GM21526 (cell line): ENCODE results near the gene MAP3K4.
A peak's percentile ranks its signal among the peaks of the same experiment; 100 is the strongest.

ENCODE experiments used
- ATAC-seq: cut with Tn5 transposase; IDR thresholded peaks from one replicate; pipeline ENCODE4 v1.9.1; 2021; ENCODE audit warnings: moderate library complexity; ENCODE audit not compliant: unreplicated experiment, low FRiP score

Gene MAP3K4

DNA sequence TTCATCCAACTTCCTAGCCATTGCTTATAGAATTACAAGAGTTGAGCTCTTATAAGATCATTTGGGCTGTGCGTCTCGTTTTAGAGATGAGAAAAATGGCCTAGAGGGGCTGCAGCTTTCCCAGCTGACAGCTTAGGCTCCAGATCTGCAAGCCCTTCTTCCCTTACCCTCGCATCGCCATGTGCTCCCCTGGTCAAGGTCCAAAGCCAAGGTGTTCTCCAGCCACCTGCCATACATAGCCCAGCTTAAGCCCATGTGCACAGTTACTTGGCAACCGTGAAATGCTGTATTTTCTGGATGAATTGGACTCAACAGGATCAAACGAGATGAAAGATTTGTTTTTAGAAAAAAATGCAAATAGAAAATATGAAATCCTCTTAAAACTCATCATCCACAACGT is 7.9 kb downstream of the MAP3K4 start:
- no peak for ATAC-seq

DNA sequence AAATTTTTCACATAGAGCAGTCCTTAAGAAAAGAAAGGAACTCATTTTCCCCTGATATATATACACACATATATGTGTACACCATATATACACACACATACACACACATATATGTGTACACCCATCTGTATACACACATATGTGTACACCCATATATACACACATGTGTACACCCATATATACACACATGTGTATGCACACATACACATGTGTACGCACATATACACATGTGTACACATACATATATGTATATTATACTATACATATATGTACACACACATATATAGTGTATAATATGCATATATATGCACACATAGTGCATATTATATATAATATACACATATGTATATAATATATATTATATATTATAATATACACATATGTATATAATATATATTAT is 9.1 kb downstream of the MAP3K4 start:
- ATAC-seq, result no peak

DNA sequence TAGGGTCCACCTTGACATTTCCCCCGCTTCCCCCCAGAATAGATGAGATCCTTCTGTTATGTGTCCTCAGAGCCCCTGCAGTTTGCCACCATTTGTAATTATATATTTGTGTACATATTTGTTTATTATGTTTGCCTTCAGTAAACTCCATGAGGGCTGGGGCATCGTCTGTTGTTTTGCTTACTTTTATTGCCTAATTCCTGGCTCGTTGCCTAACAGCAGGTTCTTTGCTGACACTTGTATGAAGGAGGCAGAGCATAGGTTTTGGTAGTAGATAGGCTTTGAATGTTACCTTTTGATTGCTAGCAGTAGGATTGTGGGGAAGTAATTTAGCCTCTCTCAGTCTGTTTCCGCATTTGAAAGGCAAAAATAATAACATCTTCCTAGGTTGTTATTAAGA is 9.9 kb downstream of the MAP3K4 start:
- no peak for ATAC-seq

DNA sequence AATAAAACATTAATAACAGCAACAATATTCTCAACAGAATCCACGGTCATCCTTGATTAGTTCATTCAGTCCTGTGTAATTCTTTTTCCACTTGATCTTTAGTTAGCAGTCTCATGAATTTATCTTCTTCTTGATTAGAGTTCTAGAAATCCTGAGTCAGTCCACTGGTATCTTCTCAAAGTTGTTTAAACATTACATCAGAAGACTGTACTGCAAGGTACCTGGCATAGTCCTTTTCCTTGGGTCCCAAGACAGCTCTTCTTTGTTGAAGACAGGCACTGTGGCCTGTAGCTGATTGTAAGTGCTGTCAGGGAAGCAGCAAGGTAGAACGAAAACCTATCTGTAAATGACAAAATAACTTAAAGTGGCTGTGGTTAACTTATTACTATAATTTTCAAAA is 11.8 kb downstream of the MAP3K4 start:
- no peak for ATAC-seq

DNA sequence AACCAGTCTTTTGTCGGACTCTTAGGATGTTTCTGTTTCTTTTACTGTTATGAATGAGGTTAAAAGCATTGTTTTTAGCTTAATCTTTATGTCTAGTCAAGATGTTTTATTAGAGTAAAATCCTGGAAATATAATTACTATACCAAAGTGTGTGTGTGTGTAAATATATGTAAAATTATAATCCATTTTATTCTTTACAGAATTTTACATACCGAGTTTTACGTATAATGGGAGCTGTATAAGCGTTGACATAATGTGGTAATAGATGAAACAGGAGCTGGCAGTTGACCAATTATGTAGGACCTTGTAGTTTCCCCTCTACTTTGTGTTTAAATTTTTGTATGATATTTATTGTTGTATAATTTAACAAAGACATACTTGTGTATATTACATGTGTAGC is 16.7 kb downstream of the MAP3K4 start:
- ATAC-seq, result no peak

DNA sequence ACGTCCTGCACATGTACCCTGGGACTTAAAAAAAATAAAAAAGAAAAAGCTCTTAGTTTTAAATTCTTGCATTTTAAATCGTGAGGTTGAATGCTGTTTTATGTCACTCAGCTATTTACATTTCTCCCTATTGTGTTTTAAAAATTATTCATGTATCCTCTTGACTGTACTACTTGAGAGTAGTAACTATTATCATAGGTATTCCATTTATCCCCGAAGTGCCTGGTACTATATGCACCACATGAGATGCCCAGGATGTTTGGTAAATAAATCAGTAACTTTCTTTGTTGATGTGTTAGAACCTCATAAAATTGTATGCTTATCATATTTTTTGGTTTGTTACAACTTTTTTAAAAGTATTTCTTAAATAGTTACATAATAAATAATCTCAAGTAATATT is 18.4 kb downstream of the MAP3K4 start:
- no peak for ATAC-seq

DNA sequence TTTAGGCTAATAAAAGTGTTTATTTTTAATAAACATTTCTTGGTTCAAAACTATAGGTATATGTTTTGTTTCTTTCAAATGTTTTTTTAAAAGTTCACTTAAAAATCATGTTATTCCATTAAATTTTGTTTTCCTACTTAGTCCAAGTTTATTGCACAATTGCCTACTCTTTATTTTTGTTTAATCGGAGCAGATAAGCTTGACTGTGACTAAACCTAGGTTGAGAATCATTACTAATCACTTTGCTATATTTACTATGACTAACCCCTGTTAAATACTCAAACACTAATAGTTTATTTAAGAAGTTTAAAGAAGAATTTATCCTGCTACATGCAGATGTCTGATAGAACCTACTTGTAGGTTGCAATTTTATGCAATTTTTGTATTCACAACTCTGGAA is 18.8 kb downstream of the MAP3K4 start:
- ATAC-seq, result no peak

DNA sequence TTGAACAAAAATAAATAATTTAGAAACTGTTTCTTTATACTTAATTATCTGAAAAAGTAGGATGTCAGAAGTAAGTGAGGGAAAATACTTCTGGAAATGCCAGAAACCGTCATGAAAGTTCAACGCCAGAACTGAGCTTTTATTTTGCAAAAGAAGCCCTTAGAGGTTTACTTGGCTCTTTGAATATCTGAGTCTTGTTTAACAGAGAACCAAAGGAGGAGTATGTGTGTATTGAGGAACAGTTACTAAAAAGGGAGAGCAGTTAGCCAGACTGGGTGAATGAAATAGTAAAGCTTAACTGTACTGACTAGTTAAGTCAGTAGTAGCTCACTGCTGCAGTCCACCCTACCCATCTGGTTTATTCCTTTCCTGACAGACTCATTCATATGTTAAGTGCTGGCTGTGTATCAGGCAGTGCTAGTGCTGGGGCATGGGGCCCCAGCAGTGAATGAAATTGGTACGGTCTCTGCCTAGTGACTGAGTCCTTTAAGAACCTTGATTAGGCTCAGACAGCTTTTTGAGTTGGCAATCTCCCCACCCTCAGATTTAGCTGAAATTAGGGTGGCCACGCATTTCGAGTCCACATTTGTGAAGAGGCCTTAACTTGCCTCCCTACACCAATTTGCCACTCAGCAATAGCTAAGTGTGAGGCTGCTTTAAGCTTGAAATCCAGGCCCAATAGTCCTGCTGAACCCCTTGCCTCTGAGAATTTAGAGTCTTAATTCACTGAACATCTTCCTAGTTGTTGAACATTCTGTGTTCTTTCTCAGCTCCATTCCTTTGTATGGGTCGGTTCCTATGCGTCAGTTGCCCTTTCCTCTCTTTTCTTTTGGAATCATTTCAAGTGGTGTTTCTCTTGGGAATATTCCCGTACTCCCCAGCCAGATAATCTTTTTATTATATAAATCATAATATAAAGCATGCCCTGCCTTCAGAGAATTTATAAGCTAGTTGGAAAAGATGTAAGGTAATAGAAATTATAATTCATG is 20.2 kb downstream of the MAP3K4 start:
- no peak for ATAC-seq

DNA sequence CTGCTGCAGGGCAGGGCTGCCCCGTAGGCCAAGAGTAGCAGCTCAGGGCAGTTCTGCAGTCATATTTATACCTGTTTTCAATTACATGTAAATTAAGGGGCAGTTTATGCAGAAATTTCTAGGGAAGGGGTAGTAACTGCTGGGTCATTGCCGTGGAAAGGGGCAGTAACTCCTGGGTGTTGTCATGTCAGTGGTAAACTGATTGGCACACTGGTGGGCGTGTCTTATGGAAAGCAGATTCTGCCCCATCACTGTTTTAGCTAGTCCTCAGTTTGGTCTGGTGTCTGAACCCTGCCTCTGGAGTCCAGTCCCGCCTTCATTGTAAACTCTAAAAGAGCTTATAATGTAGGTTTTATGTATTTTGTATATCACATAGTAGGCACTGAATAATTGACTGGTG is 22.1 kb downstream of the MAP3K4 start:
- ATAC-seq, result no peak

DNA sequence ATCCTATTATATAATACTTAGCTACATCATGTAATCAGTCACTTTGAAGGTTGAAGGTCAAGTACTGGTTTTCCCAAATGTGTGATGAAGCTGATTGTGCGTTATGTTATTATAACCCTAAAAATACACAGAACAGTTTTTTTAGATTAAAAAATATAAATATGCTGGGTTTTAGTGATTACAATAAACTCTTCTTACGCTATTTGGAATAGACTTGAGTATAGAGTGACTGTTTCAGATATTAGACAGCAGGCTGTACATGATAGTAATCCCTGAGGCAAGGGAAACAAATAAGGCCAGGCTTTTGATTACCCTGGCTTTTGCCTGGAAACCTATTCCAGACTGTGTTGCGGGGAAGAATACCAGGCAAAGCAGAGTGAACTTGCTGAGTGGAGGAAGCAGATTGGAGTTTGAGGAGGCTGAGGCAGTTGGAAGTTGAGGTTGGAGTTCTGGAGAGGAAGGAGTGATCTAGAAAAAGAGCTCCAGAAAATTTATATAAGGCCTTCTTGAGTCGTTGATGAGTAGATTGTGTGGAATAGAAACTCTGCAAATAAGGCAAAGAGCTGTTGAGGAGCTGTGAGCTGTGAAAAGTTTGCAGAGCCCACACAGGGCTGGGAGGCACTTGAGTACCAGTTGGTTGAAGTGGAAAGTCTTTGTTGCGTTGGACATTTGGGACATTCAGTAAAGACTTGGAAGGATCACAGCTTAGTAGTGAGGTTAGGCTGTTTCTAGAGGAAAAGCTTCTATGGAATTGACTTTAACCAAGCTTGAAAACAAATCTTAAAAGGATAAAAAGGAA is 26.4 kb downstream of the MAP3K4 start:
- no peak for ATAC-seq

DNA sequence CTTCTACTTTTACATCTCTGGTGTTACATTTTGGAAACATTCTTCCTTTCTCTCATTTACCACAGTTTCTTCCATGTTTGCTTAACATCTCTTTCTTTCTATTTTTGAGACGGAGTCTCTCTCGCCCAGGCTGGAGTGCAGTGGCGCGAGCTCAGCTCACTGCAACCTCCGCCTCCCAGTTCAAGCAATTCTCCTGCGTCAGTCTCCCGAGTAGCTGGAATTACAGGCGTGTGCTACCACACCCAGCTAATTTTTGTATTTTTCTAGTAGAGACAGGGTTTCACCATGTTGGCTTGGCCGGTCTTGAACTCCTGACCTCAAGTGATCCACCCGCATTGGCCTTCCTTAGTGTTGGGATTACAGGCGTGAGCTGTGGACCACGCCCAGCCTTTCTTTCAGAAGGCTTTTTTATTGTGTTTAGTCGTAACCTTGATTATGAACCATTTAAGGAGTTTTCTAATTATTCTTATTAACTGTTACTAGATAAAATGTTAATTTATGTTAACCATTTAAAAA is 27.8 kb downstream of the MAP3K4 start:
- ATAC-seq, result no peak

DNA sequence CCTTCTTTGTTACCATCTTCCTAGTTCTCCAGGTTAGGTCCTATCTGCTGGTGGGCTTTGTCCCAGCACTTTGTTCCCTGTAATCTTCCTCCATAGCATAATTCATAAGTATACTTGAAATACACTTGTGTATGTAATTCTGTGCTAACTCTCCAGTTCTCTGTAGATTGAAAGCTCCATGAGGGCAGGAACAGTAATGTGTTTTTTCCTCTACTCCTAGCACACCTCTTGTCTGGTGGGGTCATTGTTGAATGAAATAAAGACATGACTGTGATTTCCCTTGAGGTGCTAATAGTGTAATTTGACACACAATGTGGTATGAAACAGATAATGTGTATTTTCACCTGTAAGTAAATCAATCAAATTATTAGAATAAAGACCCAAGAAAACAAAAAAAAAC is 30.0 kb downstream of the MAP3K4 start:
- ATAC-seq, result no peak

DNA sequence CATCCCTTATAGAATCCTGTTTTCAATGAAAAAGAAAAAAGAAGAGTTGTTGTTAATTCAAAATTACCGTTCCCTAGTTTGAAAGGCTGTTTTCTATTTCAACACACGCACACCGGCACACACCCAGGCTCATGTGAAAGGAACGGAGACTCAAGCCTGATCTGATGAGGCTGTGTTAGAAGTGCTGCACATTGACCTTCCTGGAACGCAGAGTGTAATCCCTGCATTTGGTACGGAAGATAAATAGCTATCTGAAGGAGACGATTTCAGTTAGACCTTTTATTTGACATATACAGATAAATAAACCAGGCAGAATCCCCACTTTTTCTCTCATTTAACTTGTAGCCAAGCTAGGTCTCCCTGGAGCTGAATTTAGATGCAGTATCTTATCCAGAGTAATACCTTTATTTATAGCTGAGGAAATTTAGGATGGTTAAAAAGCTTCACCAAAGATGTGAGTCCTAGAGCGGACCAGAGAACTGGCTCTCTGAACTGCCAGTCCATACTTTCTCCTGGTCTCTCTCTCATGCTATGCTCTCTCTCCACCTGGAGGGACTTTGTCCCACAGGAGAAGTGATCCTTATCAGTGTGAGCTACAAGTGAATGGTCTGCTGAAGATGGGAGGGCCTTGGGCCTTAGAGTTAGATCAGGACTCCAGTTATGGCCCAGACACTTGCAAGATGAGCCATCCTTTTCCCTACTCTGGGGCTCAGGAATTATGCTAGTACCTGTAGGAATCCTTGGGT is 30.6 kb downstream of the MAP3K4 start:
- ATAC-seq, result no peak

DNA sequence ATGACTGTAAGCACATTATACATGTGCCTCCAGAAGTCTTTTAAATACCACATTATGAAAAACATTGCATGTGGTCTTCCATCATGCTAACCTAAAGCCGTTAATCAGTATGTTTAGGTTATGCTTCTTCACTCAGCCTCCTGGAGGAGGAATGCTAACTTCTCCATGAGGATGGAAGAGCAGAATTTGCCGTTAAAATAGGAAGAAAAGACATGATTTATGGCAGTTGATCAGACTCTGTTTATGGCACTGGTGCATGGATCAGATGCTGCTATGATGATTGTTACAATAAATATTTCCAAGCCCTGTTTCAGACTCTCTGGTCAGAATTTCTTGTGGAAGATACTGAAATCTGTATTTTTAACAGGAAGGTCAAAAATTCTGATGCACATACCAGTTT is 31.7 kb downstream of the MAP3K4 start:
- ATAC-seq, result no peak

DNA sequence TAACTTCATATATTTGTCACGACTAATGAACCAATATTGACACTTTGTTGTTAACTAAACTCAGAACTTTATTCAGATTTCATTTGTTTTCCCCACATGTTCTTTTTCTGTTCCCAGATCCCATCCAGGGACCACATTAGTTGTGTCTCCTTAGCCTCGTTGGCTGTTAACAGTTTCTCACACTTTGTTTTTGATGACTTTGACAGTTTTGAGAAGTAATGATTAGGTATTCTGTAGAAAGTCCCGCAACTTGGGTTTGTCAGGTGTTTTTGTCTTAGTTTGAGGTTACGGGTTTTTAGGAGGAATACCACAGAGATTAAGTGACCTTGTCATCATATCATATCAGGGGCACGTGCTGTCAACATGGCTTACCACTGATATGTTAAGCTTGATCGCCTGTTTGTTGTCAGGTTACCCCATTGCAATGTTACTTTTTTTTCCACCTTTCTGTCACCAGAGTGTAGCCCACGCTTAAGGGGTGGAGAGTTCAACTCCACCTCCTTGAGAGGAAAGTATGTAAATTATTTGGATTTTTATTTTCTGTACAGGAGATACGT is 32.9 kb downstream of the MAP3K4 start:
- no peak for ATAC-seq

DNA sequence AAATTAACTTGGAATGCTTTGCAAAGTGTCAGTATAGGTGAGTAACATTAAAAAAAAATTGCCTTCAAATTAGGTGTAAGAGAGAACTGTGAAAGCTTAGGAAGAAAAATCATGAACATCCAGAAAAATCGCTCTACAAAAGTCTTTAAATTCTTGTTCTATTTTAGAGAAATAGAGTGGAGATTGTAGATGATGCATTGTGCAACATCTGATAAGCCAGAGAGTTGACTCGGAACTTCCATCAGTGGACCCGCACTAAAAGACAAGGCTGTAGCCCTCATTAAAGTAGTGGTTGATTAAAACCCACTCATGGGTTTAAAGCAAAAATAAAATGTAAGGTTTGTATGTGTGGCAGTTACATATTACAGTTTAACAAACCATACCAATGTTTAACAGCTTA is 35.8 kb downstream of the MAP3K4 start:
- ATAC-seq, result no peak

DNA sequence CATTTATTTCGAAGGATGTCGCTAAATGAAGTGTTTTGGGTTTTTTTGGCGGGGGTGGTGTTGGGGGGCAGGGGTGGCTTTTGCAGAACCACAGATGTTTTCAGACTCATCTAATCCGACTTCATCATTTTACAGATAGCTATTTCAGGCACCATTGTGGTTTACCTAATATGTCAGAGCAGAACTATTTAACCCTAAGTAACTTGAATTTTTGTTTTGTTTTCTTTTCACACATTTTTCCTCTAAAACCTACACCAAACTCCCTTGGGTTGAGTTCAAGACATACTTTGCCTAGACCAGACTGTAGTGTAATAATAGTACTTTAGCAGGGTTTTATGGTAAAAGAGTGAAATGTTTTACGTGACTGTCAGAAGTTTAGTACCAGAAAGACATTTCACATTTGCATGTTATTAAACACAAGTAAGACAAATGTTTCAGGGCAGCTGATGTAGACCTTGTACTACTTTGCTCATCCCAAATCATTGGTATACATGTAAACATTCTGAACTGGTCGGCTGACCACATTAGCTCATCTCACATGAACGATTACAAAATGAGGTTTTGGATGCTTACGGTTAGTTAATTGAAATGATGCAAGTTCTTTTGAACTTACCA is 37.7 kb downstream of the MAP3K4 start:
- ATAC-seq, result peak; percentile 86

DNA sequence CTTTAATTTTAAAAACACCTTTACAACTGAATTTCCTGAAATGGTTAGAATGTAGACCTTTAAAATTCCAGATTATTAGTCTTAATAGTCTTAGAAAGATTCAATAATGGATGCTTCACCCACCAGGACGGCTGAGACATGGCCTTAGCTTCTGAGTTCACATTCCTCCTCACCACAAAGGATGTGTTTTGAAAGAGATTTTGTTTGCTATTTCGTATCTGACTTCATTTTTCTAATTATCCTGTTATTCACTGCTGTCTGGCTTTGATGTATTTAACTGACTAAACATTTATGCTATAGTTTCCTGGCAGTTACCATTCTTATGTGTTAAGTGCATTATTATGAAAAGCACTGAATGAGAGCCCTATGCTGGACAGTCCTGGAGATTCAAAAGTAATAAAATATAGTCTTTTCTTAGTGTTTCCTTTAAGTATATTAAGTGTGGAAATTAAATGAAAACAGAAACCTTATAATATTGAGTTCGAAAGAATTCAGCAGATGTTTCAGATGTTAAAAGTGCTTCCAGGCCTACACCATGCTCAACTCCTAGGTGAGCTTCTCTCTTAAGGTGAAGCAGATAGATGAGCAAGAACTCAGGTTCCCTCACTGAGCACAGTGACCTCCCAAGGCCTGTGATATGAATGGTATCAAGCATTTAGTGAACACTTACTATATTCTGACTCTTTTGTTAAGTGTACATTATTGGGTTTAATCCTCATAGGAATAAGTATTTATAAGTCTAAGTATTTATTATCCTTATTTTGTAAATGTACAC is 40.3 kb downstream of the MAP3K4 start:
- no peak for ATAC-seq

DNA sequence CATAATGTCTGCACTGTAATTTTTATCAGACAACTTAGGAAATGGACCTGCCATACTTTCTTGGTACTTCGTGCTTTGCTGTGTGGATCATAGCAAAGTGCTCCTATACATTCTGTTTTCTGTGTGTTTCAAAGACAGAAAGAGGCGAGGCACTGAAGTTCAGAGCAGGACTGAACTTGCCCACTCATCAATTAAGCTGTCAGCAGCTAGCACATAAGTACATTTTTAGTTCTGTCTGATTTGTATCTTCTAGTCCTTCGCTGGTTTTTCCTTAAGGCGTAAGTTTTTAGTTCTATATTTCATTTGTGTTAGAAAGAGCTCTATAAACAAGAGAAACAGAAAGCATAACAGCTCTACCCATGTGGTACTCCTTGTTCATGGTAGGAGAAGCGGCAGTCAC is 42.1 kb downstream of the MAP3K4 start:
- no peak for ATAC-seq
